H9 (cell line): ENCODE results near the gene PRPS2. TPM values are rescaled to one million over a fixed set of nuclear protein-coding genes. Genes with fewer than 3 reads are reported as not detected.

Experiments used
- DNase-seq: peaks from one replicate; pipeline ENCODE4 v3.0.0-alpha.2; 2017
- H2AFZ ChIP-seq: one replicate; pipeline ENCODE4 v1.6.1; 2013; ENCODE audit warnings: mild to moderate bottlenecking, low read length, control low read depth, moderate library complexity
- H2AK5ac ChIP-seq: 2 replicates; pipeline ENCODE4 v1.6.1; 2013; ENCODE audit warnings: low read length, control low read depth, mixed read lengths; ENCODE audit not compliant: insufficient read length
- H2BK120ac ChIP-seq: one replicate; pipeline ENCODE4 v1.6.1; 2013; ENCODE audit warnings: low read depth, mild to moderate bottlenecking, low read length, control low read depth, inconsistent platforms; ENCODE audit not compliant: poor library complexity, severe bottlenecking
- H2BK12ac ChIP-seq: 2 replicates; pipeline ENCODE4 v1.6.1; 2013; ENCODE audit warnings: low read length, control low read depth, mixed read lengths, low read depth; ENCODE audit not compliant: insufficient read length
- H2BK15ac ChIP-seq: 2 replicates; pipeline ENCODE4 v1.6.1; 2013; ENCODE audit warnings: low read depth, low read length, control low read depth
- H2BK20ac ChIP-seq: one replicate; pipeline ENCODE4 v1.6.1; 2013; ENCODE audit warnings: low read depth, mild to moderate bottlenecking, low read length, control low read depth, inconsistent platforms; ENCODE audit not compliant: poor library complexity, severe bottlenecking
- H2BK5ac ChIP-seq: 2 replicates; pipeline ENCODE4 v1.6.1; 2013; ENCODE audit warnings: low read length, control low read depth, mixed read lengths; ENCODE audit not compliant: insufficient read length
- H3K14ac ChIP-seq: 2 replicates; pipeline ENCODE4 v1.6.1; 2013; ENCODE audit warnings: low read length, control low read depth; ENCODE audit not compliant: insufficient read depth
- H3K18ac ChIP-seq: 2 replicates; pipeline ENCODE4 v1.6.1; 2013; ENCODE audit warnings: low read depth, mild to moderate bottlenecking, mixed read lengths, low read length, control low read depth; ENCODE audit not compliant: insufficient read length
- H3K23ac ChIP-seq: 2 replicates; pipeline ENCODE4 v1.6.1; 2013; ENCODE audit warnings: low read length, control low read depth, mixed read lengths, low read depth; ENCODE audit not compliant: insufficient read length
- H3K23me2 ChIP-seq: 2 replicates; pipeline ENCODE4 v1.6.1; 2013; ENCODE audit warnings: low read depth, mild to moderate bottlenecking, mixed read lengths, low read length, control low read depth; ENCODE audit not compliant: insufficient read length, poor library complexity, severe bottlenecking
- H3K27ac ChIP-seq: 2 replicates; pipeline ENCODE4 v1.5.1; 2013; ENCODE audit warnings: low read length, control low read depth, mixed read lengths, low read depth; ENCODE audit not compliant: insufficient read length
- H3K27me3 ChIP-seq: 2 replicates; pipeline ENCODE4 v1.6.1; 2013; ENCODE audit warnings: low read length, control low read depth, inconsistent platforms; ENCODE audit not compliant: insufficient read depth
- H3K4ac ChIP-seq: 2 replicates; pipeline ENCODE4 v1.6.1; 2013; ENCODE audit warnings: low read depth, mild to moderate bottlenecking, control low read depth, inconsistent platforms, low read length, moderate library complexity
- H3K4me1 ChIP-seq: 2 replicates; pipeline ENCODE4 v1.6.1; 2013; ENCODE audit warnings: low read length, control low read depth, inconsistent platforms; ENCODE audit not compliant: insufficient read depth
- H3K4me2 ChIP-seq: 2 replicates; pipeline ENCODE4 v1.6.1; 2013; ENCODE audit warnings: low read length, control low read depth, mixed read lengths; ENCODE audit not compliant: insufficient read length, insufficient read depth
- H3K56ac ChIP-seq: 2 replicates; pipeline ENCODE4 v1.6.1; 2013; ENCODE audit warnings: low read depth, mild to moderate bottlenecking, mixed read lengths, low read length, control low read depth; ENCODE audit not compliant: insufficient read length
- H3K79me1 ChIP-seq: 2 replicates; pipeline ENCODE4 v1.6.1; 2013; ENCODE audit warnings: low read depth, mild to moderate bottlenecking, moderate library complexity, low read length, control low read depth, inconsistent platforms; ENCODE audit not compliant: insufficient read depth, poor library complexity, severe bottlenecking
- H3K79me2 ChIP-seq: 2 replicates; pipeline ENCODE4 v1.6.1; 2013; ENCODE audit warnings: low read length, control low read depth, inconsistent platforms; ENCODE audit not compliant: insufficient read depth
- H3K9ac ChIP-seq: 2 replicates; pipeline ENCODE4 v1.6.1; 2013; ENCODE audit warnings: low read length, control low read depth, mixed read lengths; ENCODE audit not compliant: insufficient read length; ENCODE audit errors: extremely low read depth
- H3K9me3 ChIP-seq: one replicate; pipeline ENCODE4 v1.6.1; 2013; ENCODE audit warnings: low read depth, low read length, inconsistent platforms; ENCODE audit not compliant: control insufficient read depth
- H3T11ph ChIP-seq: one replicate; pipeline ENCODE4 v1.6.1; 2013; ENCODE audit warnings: mild to moderate bottlenecking, low read length, control low read depth, inconsistent platforms
- H4K20me1 ChIP-seq: one replicate; pipeline ENCODE4 v1.6.1; 2013; ENCODE audit not compliant: control insufficient read depth, insufficient read length, insufficient read depth
- H4K5ac ChIP-seq: 2 replicates; pipeline ENCODE4 v1.6.1; 2013; ENCODE audit warnings: low read depth, mild to moderate bottlenecking, mixed read lengths, low read length, control low read depth; ENCODE audit not compliant: insufficient read length
- H4K8ac ChIP-seq: replicated peaks from 2 replicates; pipeline ENCODE4 v1.6.1; 2013; ENCODE audit warnings: low read length, control low read depth, mixed read lengths, low read depth; ENCODE audit not compliant: insufficient read length
- H4K91ac ChIP-seq: 2 replicates; pipeline ENCODE4 v1.6.1; 2013; ENCODE audit warnings: low read depth, mild to moderate bottlenecking, moderate library complexity, mixed read lengths, low read length, control low read depth; ENCODE audit not compliant: insufficient read length
- H3K27ac Mint-ChIP-seq, 3 experiments: 2 replicates in 2 of 3; 3 replicates in 1 of 3; pipeline ENCODE4 v1.8.0; 2020 to 2021; ENCODE audit warnings: mixed read lengths in 3 of 3, mild to moderate bottlenecking in 1 of 3, moderate library complexity in 1 of 3
- H3K27me3 Mint-ChIP-seq: 2 replicates; pipeline ENCODE4 v1.8.0; 2021; ENCODE audit warnings: low read depth, mild to moderate bottlenecking, moderate library complexity, mixed read lengths
- H3K36me3 Mint-ChIP-seq, 3 experiments: 2 replicates in 2 of 3; 3 replicates in 1 of 3; pipeline ENCODE4 v1.8.0; 2020 to 2021; ENCODE audit warnings: low read depth in 3 of 3, mixed read lengths in 3 of 3; ENCODE audit not compliant: insufficient read depth in 1 of 3
- H3K4me1 Mint-ChIP-seq, 2 experiments: 2 replicates each; pipeline ENCODE4 v1.8.0; 2020; ENCODE audit warnings: mixed read lengths in 2 of 2
- H3K4me3 Mint-ChIP-seq, 2 experiments: 2 replicates in 1 of 2; 3 replicates in 1 of 2; pipeline ENCODE4 v1.8.0; 2020 to 2021; ENCODE audit warnings: mild to moderate bottlenecking in 2 of 2, mixed read lengths in 2 of 2, moderate library complexity in 1 of 2
- H3K9me3 Mint-ChIP-seq, 2 experiments: 2 replicates in 1 of 2; 3 replicates in 1 of 2; pipeline ENCODE4 v1.8.0; 2020; ENCODE audit warnings: mild to moderate bottlenecking in 2 of 2, mixed read lengths in 2 of 2, moderate library complexity in 1 of 2
- WGBS: extraction: QIAGEN DNeasy Blood & Tissue Kit; methylation state at CpG from one replicate; pipeline ENCODE4 v1.1.7; 2013; ENCODE audit warnings: missing lambda C conversion rate, low lambda C conversion rate, mixed read lengths; ENCODE audit not compliant: insufficient read length; ENCODE audit errors: extremely low coverage; 5-methylcytosine and 5-hydroxymethylcytosine counted together
- total RNA-seq: library from RNA; stranded (reverse); gene quantifications from 2 replicates; pipeline ENCODE4 v1.2.1, GENCODE V29; 2021
- TF ChIP-seq, protein P1 (sequence below): fragments of 200-600 bp; sonication (generic); conservative IDR thresholded peaks from 3 replicates; pipeline ENCODE4 v1.8.0; 2021; ENCODE audit warnings: antibody characterized with exemption, mild to moderate bottlenecking

The PRPS2 gene
- total RNA-seq, 1 experiment from 2014 or later, result 28.0 TPM

GRCh38 chrX:12820737-12821136, 29.5 kb downstream of the PRPS2 start:
- peaks cover 28 to 74% (median 38%) of the 10 kb centered on the region in 3 experiments for H3K36me3 Mint-ChIP-seq
- TF ChIP-seq, protein P1, sequence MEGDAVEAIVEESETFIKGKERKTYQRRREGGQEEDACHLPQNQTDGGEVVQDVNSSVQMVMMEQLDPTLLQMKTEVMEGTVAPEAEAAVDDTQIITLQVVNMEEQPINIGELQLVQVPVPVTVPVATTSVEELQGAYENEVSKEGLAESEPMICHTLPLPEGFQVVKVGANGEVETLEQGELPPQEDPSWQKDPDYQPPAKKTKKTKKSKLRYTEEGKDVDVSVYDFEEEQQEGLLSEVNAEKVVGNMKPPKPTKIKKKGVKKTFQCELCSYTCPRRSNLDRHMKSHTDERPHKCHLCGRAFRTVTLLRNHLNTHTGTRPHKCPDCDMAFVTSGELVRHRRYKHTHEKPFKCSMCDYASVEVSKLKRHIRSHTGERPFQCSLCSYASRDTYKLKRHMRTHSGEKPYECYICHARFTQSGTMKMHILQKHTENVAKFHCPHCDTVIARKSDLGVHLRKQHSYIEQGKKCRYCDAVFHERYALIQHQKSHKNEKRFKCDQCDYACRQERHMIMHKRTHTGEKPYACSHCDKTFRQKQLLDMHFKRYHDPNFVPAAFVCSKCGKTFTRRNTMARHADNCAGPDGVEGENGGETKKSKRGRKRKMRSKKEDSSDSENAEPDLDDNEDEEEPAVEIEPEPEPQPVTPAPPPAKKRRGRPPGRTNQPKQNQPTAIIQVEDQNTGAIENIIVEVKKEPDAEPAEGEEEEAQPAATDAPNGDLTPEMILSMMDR, result no peak
- no CpG with 5 or more reads among the region's 7 CpGs for WGBS

More at GRCh38 chrX:12820737-12821136, 29.5 kb downstream of the PRPS2 start:
- Histone ChIP-seq H3K56ac (no peak overlapping the region), H3K23me2 (no peaks in the 10 kb centered on the region), H2BK15ac (no peak overlapping the region), H3K27ac (no peak overlapping the region), H4K91ac (no peak overlapping the region), H2BK20ac (no peak overlapping the region), H3K9ac (no peak overlapping the region), H3K4me2 (no peak overlapping the region), H3K4ac (no peak overlapping the region), H2AFZ (no peak overlapping the region), H3K18ac (no peak overlapping the region), H2BK120ac (no peak overlapping the region), H2BK5ac (no peak overlapping the region), H2AK5ac (no peak overlapping the region), H3K14ac (no peak overlapping the region), H2BK12ac (no peak overlapping the region), H3K79me2 (no peaks in the 10 kb centered on the region), H4K20me1 (no peaks in the 10 kb centered on the region), H3K9me3 (no peaks in the 10 kb centered on the region), H3K79me1 (no peaks in the 10 kb centered on the region), H3K27me3 (no peaks in the 10 kb centered on the region), H3K4me1 (no peaks in the 10 kb centered on the region), H3K23ac (no peak overlapping the region), H4K5ac (no peak overlapping the region), H4K8ac (no peak overlapping the region), H3T11ph (no peak overlapping the region)
- Mint-ChIP-seq H3K27ac (no peak overlapping the region), H3K27me3 (no peaks in the 10 kb centered on the region), H3K4me1 (no peaks in the 10 kb centered on the region), H3K9me3 (peaks cover 61 to 75% of the 10 kb centered on the region in 2 experiments), H3K4me3 (no peak overlapping the region)
- DNase-seq, result no peak
